ENCODE results near the gene STIP1.
"Not testable (repeated sequence)": the region's sequence is repeated elsewhere in the genome, so short reads cannot be mapped to it uniquely, and the experiment has no call there.

The STIP1 gene

DNA sequence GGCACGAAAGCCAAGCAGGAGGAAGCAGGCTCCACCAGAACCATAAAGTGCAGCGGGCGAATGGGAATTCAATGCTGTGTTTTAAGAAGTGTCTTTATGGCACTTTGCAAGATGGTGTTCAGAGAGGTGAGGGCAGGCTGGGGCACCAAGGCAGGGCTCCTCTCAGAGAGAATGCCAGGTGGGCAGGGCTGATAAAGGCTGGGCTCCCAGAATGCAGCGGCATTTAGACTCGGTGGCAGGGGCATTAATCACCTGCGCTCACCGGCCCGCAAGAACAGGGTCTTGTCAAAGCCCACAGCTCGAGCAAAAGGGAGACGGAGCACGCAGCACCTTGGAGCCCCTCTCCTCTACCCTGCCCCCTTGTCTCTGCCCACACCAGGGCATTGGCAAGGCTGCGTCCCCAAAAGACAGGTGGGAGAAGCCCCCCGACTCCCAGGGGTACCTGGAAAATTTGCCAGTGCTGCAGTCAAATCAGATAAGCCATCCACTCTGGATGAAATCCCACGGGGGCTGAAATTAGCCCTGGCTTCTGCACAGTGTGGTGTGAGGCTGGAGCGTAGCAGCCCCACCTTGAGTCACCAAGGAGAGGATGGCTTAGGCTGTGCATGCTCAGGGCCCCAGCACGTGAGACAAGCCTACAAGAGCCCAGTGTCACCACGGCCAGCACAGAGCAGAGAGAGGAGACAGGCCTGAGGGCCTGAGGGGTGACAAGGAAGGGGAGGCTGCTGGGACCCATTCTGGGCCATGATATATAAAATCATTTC, 28.2 kb upstream of the STIP1 start:
- no peak for DNase-seq (ENCODE audit: low read depth)

DNA sequence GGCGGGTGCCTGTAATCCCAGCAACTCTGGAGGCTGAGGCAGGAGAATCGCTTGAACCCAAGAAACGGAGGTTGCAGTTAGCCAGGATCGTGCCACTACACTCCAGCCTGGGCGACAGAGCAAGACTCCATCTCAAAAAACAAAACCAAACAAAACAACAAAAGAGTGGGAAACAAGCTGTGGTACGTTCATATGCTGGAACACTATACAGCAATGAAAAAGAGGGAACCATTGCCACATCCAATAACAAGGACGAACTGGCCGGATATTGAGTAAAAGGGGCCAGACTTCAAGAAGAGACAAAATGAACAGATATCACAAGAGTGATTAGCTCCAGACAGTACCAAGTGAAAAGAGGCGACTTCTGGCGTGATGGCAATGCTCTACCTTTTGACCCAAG, 24.9 kb upstream of the STIP1 start:
- no peak for DNase-seq (ENCODE audit: low read depth)

- not testable (repeated sequence) for DNase-seq (ENCODE audit: low read depth)
These were observed 23.2 kb upstream of the STIP1 start for GRCh38 chr11:64162769-64163168.

DNA sequence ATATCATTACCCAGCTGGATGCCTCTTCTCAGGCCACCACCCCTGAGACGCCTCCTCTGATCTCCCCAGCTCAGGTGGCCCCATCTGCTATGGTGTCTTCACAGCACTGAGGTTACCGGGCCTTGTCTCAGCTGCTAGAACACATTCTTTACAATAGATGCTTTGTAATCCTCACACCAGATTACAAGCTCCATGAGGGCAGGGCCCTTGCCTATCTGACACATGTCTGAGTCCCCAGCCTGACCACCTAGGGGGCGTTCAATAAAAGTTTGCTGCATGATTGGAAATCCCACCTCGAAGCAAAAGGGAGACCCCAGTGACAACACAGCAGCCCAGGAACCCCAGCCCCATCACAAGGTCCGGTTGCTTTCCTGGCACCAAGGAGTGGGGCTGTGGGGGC, 22.0 kb upstream of the STIP1 start:
- DNase-seq (ENCODE audit: low read depth) = no peak

GRCh38 chr11:64164392-64165312, 21.3 kb upstream of the STIP1 start:
- DNase-seq (ENCODE audit: low read depth) = no peak

GRCh38 chr11:64165481-64165841, 20.5 kb upstream of the STIP1 start:
- DNase-seq (ENCODE audit: low read depth) = no peak

DNA sequence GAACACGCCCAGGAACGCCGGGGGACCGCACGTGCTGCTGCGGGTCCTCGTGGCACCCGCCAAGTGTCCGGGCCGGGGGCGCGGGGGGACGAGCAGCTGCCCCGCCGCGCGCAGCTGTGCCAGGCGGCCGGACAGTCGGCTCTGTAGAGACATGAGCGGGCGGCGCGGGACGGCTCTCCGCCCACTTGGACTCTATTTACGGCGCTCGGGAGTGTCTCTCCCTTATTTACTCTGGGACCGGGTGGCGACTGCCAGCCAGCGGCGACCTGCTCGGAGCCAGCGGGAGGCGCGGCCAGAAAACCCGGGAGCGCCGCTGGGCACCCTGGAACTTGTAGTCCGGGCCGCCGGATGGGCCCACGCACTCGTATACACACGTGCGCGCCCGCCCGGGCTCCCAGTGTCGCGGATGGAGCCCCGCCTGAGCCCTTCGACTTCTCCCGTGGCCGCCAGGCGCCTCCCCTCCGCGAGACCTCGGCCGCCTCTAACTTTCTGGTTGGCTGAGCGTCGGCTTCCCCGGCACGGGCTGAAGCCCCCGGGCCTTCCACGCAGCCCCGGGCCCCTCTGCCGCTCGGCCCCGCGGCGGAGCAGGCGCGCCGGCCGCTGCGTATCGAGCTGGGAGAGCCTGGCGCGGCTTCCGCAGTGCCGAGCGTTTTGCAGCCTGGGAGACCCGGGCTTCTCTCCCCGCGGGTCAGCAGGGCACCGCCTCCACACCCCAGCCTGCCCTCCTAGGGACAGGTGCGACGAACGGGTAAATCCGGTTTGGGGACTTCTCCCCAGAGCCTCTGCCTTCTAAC, 19.9 kb upstream of the STIP1 start, which contains the start of gene MACROD1:
TSS of gene MACROD1 (minus strand) at position 272 of the 794 bp plus-strand sequence. CDS start at position 153, 119 bp downstream.
- peak; percentile 51 for DNase-seq (ENCODE audit: low read depth)

DNA sequence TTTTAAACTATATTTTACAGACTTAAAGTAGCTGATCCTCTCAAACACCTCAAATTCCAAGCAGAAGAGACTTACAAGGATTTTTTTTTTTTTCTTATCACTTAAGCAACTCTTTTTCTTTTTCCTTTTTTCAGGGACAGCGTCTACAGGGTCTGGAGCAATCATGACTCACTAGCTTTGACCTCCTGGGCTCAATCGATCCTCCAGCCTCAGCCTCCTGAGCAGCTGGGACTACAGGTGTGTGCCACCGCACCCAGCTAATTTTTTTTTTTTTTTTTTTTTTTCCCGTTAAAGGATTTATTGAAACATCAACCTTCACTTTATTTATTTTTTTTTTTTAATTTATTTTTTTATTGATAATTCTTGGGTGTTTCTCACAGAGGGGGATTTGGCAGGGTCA, 15.6 kb upstream of the STIP1 start:
- no peak for DNase-seq (ENCODE audit: low read depth)

DNA sequence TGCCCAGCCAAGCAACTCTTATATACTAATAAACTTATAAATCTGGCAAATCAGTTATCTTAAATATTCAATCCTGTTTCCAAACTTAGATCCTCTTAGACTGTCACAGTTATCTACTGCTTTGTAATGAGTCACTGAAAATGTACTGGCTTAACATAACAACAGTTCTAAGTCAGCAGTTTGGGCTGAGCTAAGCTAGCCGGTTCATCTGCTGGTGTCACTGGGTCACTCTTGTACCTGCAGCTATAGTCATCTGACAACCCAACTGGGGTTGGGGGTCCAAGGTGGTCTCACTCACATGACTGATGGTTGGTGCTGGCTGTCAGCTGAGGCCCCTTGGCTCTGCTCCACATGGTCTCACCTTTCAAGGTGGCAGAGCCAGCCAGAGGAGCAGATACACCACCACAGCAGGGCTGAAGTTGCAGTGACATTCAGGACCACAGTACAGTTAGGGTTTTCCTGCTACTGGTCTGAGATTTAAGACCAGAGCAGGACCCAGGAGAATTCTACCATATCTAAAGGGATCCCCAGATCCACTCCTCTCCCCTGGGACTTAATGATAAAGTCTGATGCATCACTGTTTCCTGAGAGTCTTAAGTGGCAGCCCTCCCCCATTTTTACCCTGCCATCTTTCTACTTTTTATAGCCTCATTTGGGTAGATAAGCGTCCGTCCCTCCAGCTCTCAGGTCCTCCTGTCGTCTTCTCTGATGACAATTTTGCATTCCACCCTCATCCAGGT, 12.2 kb upstream of the STIP1 start:
- no peak for DNase-seq (ENCODE audit: low read depth)

GRCh38 chr11:64176751-64177150, 9.2 kb upstream of the STIP1 start:
- DNase-seq (ENCODE audit: low read depth) = no peak

- no peak for DNase-seq (ENCODE audit: low read depth)
These were observed 7.8 kb upstream of the STIP1 start for GRCh38 chr11:64178203-64178602.

GRCh38 chr11:64178951-64179639, 6.9 kb upstream of the STIP1 start:
- no peak for DNase-seq (ENCODE audit: low read depth)

DNA sequence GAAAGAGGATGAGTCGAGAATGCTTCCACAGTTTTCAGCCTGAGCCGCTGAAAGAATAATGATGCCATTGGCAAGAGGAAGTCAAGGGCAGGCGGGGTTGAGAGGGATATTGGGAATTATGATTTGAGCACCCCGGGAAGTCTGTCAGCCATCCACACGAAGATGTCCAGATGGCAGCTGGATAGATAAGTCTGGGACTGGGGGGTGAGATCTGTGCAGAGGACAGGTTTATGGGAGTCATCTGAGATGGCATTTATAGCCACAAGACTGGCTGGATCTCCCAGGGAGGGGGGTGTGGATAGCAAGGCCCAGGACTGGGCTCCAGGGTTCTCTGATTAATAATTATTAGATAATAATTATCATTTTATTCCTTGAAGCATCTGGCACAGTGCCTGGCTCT, 5.1 kb upstream of the STIP1 start:
- DNase-seq (ENCODE audit: low read depth) = no peak

DNA sequence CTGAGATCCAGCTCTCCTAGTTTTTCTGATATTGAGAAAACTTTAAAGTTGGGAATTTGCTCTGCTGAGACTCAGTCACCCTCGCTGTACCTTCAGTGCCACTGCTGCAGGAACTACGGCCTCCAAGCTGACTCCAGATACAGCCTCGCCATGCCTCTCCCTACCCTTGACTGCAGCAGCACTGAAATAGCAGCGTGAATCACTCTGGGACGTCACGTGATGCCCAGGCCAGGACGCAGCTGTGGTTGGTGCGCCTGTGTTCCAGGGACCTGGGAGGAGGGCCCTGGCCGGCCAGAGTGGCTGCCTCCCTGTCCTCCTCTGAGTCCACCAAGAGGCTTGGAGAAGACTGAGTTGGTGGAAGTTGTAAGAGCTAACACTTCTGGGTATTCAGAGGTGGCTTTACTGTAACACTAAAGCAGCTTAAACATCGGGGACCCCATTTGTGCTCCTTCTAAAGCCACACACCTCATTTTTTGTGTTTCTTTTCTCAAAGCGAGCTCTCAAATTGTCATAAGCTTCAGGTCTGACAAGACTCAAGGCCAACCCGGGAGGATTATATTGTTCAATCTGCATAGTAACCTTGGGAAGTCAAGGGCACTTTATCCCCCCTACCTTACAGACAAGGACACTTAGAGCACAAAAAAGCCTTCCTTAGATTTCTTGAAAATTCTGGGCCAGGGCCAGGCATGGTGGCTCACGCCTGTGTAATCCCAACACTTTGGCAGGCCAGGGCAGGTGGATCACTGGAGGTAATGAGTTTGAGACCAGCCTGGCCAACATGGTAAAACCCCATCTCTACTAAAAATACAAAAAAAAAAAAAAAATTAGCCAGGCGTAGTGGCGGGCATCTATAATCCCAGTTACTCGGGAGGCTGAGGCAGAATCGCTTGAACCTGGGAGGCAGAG, 4.2 kb upstream of the STIP1 start:
- peak; percentile 82 for DNase-seq (ENCODE audit: low read depth)

- no peak for DNase-seq (ENCODE audit: low read depth)
These were observed 2.1 kb upstream of the STIP1 start for GRCh38 chr11:64183890-64184289.

GRCh38 chr11:64185175-64185692, 737 bp upstream of the STIP1 start:
- DNase-seq (ENCODE audit: low read depth) = peak; percentile 78

DNA sequence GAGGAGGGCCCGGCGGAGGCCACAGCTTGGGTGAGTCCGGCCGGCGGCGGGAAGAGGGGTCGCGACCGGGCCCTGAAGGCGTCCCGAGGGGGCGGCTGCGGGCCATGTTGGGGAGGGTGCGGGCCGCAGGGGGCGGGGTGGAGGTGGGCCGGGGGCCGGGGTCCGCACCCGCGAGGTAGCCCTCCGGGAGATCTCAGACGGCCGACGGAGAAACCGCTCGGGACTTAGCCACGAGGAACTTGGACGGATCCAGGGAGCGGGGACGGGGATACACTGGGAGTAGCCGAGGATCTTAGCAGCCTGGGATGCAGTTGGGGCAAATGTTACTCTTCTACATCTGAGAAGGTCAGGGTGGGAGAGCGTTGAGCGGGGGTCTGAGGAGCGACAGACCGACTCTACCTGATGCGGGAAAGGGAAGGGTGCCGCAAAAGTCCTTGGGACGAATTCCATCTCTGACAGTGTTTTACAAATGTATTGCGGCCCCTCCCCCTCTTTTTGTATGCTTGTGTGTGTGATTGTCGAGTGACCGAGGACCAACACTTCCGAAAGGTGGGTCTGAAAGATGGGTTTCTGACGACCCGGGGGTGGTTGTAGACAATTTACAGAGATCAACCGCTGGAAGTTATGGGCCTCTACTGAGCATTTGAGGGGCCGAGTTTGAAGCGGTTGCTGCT, 658 bp downstream of the STIP1 start:
- no peak for DNase-seq (ENCODE audit: low read depth)

DNA sequence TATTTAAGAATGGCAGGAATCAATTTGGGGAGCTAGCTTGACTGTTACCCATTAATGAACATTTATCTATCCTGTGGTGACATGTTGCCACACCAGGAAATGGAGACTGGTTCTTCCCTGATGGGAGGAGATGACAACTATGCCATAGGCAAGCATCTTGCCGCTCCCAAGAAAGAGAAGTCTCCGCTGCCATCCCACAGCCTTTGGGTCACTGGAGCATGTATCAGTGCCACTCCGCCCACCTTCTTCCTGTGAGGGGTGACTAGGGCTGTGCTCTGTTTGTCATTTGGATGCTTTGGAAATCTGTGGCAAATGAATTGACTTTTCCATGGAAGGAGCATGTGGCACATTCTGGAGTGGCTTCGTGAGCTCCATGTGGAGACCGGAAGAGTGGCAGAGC, 6.5 kb downstream of the STIP1 start:
- no peak for DNase-seq (ENCODE audit: low read depth)

GRCh38 chr11:64196626-64197025, 10.7 kb downstream of the STIP1 start:
- no peak for DNase-seq (ENCODE audit: low read depth)
